ENCODE measurements around the gene OXER1.

OXER1 gene

GRCh38 chr2:42768706-42769256 lies 4.8 kb upstream of the OXER1 start:
- DNase-seq: no peak

GRCh38 chr2:42767899-42768705 lies 4.2 kb upstream of the OXER1 start:
- no peak for DNase-seq

- DNase-seq: no peak
Measured at GRCh38 chr2:42767080-42767898, 3.4 kb upstream of the OXER1 start.

- no peak for DNase-seq
Measured at GRCh38 chr2:42765686-42766085, 1.8 kb upstream of the OXER1 start.

- DNase-seq: no peak
Measured at GRCh38 chr2:42764901-42765300, 966 bp upstream of the OXER1 start.

GRCh38 chr2:42762823-42763804 lies 821 bp downstream of the OXER1 start:
- DNase-seq: no peak

GRCh38 chr2:42762155-42762554 lies 1.8 kb downstream of the OXER1 start:
- no peak for DNase-seq

- DNase-seq: no peak
Measured at GRCh38 chr2:42761554-42761953, 2.4 kb downstream of the OXER1 start.

- no peak for DNase-seq
Measured at GRCh38 chr2:42758751-42759150, 5.2 kb downstream of the OXER1 start.

GRCh38 chr2:42757981-42758740 lies 5.8 kb downstream of the OXER1 start:
- no peak for DNase-seq

- no peak for DNase-seq
Measured at GRCh38 chr2:42756966-42757513, 6.9 kb downstream of the OXER1 start.

- DNase-seq: no peak
Measured at GRCh38 chr2:42756150-42756775, 7.7 kb downstream of the OXER1 start.

- DNase-seq: no peak
Measured at GRCh38 chr2:42755191-42755880, 8.6 kb downstream of the OXER1 start.

GRCh38 chr2:42754776-42755140 lies 9.2 kb downstream of the OXER1 start:
- no peak for DNase-seq

- DNase-seq: no peak
Measured at GRCh38 chr2:42754021-42754775, 9.7 kb downstream of the OXER1 start.

- DNase-seq: no peak
Measured at GRCh38 chr2:42752816-42753813, 10.8 kb downstream of the OXER1 start.

- DNase-seq: no peak
Measured at GRCh38 chr2:42752314-42752713, 11.6 kb downstream of the OXER1 start.

GRCh38 chr2:42748840-42749239 lies 15.1 kb downstream of the OXER1 start:
- no peak for DNase-seq

All from GOT3 (cell line).